ENCODE data around the gene TRMT2A. TPM values are rescaled to one million over a fixed set of nuclear protein-coding genes. Genes with fewer than 3 reads are reported as not detected.

The TRMT2A gene
- total and polyA plus RNA-seq, 10 of the 15 experiments (the other 5 are each of a cell fraction or from before 2014, with no cell fraction given) = 0.29 to 97.0 (median 57.9) TPM

DNA sequence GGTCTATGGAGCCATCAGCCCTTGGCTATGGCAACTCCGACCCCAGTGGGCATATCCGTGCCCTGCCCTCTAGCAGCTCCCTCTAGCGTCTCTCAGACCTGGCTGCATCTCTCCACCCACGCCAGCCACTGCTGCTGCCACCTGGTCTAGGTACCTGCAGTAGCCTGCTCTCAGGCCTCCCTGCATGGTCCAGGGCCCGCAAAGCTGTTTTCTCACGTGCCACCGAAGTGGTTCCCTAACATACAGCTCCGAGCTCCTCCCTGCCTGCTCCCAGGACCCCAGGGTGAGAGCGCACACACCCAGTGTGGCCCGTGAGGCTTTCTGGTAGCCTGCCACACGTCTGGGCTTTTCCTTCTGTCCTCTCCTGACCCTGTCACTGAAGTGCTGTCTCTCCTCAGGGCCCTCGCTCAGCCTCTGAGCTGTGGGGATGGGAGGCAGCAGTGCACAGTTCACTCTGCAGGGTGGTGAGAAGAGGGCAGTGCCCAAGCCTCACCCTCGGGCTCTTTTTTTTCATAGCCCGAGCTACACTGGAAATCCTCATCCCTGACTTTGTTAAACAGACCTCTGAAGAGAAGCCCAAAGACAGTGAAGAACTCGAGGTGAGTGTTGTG, 22.7 kb downstream of the TRMT2A start (continued):
- TF ChIP-seq, protein P1, sequence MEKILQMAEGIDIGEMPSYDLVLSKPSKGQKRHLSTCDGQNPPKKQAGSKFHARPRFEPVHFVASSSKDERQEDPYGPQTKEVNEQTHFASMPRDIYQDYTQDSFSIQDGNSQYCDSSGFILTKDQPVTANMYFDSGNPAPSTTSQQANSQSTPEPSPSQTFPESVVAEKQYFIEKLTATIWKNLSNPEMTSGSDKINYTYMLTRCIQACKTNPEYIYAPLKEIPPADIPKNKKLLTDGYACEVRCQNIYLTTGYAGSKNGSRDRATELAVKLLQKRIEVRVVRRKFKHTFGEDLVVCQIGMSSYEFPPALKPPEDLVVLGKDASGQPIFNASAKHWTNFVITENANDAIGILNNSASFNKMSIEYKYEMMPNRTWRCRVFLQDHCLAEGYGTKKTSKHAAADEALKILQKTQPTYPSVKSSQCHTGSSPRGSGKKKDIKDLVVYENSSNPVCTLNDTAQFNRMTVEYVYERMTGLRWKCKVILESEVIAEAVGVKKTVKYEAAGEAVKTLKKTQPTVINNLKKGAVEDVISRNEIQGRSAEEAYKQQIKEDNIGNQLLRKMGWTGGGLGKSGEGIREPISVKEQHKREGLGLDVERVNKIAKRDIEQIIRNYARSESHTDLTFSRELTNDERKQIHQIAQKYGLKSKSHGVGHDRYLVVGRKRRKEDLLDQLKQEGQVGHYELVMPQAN (conservative IDR thresholded peaks at IDR 0.05) = no peak
- no peak for TF ChIP-seq RB1 (IDR thresholded peaks at IDR 0.05; ENCODE audit: borderline replicate concordance)
- TF ChIP-seq NFYB (IDR thresholded peaks at IDR 0.05; ENCODE audit: insufficient read depth, low read depth, low read length) = no peak
- no peak for TF ChIP-seq EP300 (IDR thresholded peaks at IDR 0.05; ENCODE audit: borderline replicate concordance in 1 of 2, control insufficient read depth in 1 of 2, low read depth in 2 of 2, low read length in 2 of 2)

DNA sequence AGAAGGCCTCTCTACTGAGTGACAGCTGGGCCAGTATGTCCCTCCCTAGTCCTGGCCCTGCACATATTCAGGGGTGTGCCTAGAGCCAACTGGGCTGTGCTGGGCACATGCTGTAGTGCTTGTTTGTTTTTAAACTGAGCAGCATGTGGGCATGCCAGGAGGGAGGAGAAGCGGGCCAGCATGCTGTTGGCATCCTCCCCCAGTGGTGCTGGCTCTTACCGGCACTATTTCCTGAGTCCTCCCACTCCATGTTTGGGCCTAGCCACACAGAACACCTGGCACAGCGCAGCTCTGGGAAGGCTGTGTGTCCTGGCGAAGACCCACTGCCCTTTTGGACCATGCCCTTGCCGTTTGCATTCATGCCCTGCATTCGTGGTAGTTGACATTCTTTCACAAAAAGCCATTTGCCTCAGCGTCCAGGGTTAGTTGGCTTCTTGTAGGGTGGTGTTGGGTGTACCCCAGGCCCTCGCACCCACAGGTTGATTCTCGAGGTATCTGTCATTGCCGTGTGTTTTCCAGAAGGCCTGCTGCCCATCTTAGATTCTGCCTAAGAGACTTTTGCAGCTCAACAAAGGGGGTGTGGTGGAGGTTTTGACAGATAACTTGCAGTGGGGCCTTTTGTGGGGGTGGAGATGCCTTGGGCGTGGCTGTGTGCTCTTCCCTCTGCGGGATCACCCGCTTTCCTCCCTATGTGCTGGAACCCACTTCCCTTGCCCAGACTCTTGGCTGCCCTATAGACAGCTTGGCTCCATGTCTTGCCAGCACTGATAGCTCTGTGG, 23.4 kb downstream of the TRMT2A start:
- intact Hi-C loops (cut with micrococcal nuclease; ENCODE audit: unreplicated experiment) (no loop called here), in situ Hi-C loops (cut with MboI) (no loop called here)
- ChIA-PET CTCF (no interaction called here), POLR2A (no interaction called here), SMC1A (ENCODE audit: uncharacterized antibody, unreplicated experiment) (no interaction called here), RAD21 (ENCODE audit: unreplicated experiment) (no interaction called here)
- Histone ChIP-seq H3K4me1 (ENCODE audit: control insufficient read depth, insufficient read depth, low read length) (no peaks in the 10 kb centered on the region), H3K4me2 (ENCODE audit: control insufficient read depth, insufficient read depth) (no peak overlapping the region), H2AFZ (ENCODE audit: control insufficient read depth, low read depth, low read length) (no peak overlapping the region), H3K27ac (ENCODE audit: control insufficient read depth, insufficient read depth) (no peak overlapping the region), H3K79me2 (ENCODE audit: control insufficient read depth, insufficient read depth, low read length) (no peaks in the 10 kb centered on the region), H4K20me1 (ENCODE audit: control insufficient read depth, insufficient read depth) (no peaks in the 10 kb centered on the region), H3K27me3 (replicated peaks in 1 of 2; ENCODE audit: control insufficient read depth in 2 of 2, insufficient read depth in 2 of 2, low read length in 1 of 2) (no peaks in the 10 kb centered on the region), H3K9ac (ENCODE audit: control insufficient read depth, insufficient read depth, low read length) (no peak overlapping the region), H3K36me3 (ENCODE audit: control insufficient read depth in 2 of 2, insufficient read depth in 2 of 2, low read length in 1 of 2) (peaks cover 33 to 38% of the 10 kb centered on the region in 2 experiments), H3K4me3 (no peak overlapping the region), H3K9me3 (replicated peaks; ENCODE audit: control insufficient read depth, insufficient read depth, low read length) (no peaks in the 10 kb centered on the region)
- TF ChIP-seq, protein P2, sequence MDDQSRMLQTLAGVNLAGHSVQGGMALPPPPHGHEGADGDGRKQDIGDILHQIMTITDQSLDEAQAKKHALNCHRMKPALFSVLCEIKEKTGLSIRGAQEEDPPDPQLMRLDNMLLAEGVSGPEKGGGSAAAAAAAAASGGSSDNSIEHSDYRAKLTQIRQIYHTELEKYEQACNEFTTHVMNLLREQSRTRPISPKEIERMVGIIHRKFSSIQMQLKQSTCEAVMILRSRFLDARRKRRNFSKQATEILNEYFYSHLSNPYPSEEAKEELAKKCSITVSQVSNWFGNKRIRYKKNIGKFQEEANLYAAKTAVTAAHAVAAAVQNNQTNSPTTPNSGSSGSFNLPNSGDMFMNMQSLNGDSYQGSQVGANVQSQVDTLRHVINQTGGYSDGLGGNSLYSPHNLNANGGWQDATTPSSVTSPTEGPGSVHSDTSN (IDR thresholded peaks at IDR 0.05; ENCODE audit: insufficient replicate concordance, low read depth, low read length) = no peak
- no peak for TF ChIP-seq RB1 (IDR thresholded peaks at IDR 0.05; ENCODE audit: borderline replicate concordance)
- TF ChIP-seq ZSCAN29 (IDR thresholded peaks at IDR 0.05) = no peak
- TF ChIP-seq CHD2 (IDR thresholded peaks at IDR 0.05; ENCODE audit: borderline replicate concordance, low read depth, low read length) = no peak
- TF ChIP-seq STAT3 (IDR thresholded peaks at IDR 0.05; ENCODE audit: low read depth, low read length) = no peak
- no peak for TF ChIP-seq NR2C2 (IDR thresholded peaks at IDR 0.05; ENCODE audit: borderline replicate concordance, control insufficient read depth, insufficient read length, low read depth)
- no peak for TF ChIP-seq RAD51 (IDR thresholded peaks at IDR 0.05)
- TF ChIP-seq, protein P3, sequence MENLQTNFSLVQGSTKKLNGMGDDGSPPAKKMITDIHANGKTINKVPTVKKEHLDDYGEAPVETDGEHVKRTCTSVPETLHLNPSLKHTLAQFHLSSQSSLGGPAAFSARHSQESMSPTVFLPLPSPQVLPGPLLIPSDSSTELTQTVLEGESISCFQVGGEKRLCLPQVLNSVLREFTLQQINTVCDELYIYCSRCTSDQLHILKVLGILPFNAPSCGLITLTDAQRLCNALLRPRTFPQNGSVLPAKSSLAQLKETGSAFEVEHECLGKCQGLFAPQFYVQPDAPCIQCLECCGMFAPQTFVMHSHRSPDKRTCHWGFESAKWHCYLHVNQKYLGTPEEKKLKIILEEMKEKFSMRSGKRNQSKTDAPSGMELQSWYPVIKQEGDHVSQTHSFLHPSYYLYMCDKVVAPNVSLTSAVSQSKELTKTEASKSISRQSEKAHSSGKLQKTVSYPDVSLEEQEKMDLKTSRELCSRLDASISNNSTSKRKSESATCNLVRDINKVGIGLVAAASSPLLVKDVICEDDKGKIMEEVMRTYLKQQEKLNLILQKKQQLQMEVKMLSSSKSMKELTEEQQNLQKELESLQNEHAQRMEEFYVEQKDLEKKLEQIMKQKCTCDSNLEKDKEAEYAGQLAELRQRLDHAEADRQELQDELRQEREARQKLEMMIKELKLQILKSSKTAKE (IDR thresholded peaks at IDR 0.05; ENCODE audit: low read depth, poor library complexity, severe bottlenecking) = no peak
- no peak for TF ChIP-seq ESRRA (IDR thresholded peaks at IDR 0.05; ENCODE audit: low read length)
- TF ChIP-seq, protein P4, sequence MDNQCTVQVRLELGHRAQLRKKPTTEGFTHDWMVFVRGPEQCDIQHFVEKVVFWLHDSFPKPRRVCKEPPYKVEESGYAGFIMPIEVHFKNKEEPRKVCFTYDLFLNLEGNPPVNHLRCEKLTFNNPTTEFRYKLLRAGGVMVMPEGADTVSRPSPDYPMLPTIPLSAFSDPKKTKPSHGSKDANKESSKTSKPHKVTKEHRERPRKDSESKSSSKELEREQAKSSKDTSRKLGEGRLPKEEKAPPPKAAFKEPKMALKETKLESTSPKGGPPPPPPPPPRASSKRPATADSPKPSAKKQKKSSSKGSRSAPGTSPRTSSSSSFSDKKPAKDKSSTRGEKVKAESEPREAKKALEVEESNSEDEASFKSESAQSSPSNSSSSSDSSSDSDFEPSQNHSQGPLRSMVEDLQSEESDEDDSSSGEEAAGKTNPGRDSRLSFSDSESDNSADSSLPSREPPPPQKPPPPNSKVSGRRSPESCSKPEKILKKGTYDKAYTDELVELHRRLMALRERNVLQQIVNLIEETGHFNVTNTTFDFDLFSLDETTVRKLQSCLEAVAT (IDR thresholded peaks at IDR 0.05) = no peak
- ATAC-seq (no peak), DNase-seq (ENCODE audit: low read depth, low spot score) (no peak), FAIRE-seq (no peak)
- BruUV-seq (replicated peaks) = no TSS peak
- WGBS (ENCODE audit: insufficient coverage, insufficient replicate concordance, low lambda C conversion rate, missing lambda C conversion rate) = 89% methylated on average over 13 of the region's 13 CpGs

All from GM12878 (cell line).